Neural cell (in vitro differentiated cells): ENCODE measurements around the gene PJA1.

Experiments used
- MXI1 ChIP-seq: fragments of 450-650 bp; conservative IDR thresholded peaks from 2 replicates; pipeline ENCODE4 v1.6.1; 2014; ENCODE audit warnings: antibody characterized with exemption, mild to moderate bottlenecking; ENCODE audit not compliant: poor library complexity, severe bottlenecking
- POLR2AphosphoS5 ChIP-seq: IDR thresholded peaks from 2 replicates; pipeline ENCODE4 v1.6.1; 2012
- TF ChIP-seq, protein P1 (sequence below): fragments of 450-650 bp; IDR thresholded peaks from 2 replicates; pipeline ENCODE4 v1.5.1; 2014; ENCODE audit warnings: antibody characterized with exemption, mild to moderate bottlenecking, moderate library complexity; ENCODE audit not compliant: poor library complexity, severe bottlenecking

GRCh38 chrX:69138118-69138390, 27.2 kb downstream of the PJA1 start:
- TF ChIP-seq POLR2AphosphoS5 (no peak), MXI1 (no peak)
- TF ChIP-seq, protein P1, sequence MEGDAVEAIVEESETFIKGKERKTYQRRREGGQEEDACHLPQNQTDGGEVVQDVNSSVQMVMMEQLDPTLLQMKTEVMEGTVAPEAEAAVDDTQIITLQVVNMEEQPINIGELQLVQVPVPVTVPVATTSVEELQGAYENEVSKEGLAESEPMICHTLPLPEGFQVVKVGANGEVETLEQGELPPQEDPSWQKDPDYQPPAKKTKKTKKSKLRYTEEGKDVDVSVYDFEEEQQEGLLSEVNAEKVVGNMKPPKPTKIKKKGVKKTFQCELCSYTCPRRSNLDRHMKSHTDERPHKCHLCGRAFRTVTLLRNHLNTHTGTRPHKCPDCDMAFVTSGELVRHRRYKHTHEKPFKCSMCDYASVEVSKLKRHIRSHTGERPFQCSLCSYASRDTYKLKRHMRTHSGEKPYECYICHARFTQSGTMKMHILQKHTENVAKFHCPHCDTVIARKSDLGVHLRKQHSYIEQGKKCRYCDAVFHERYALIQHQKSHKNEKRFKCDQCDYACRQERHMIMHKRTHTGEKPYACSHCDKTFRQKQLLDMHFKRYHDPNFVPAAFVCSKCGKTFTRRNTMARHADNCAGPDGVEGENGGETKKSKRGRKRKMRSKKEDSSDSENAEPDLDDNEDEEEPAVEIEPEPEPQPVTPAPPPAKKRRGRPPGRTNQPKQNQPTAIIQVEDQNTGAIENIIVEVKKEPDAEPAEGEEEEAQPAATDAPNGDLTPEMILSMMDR, result no peak
